Measurements from ENCODE around the gene CFAP99. TPM values are rescaled to one million over a fixed set of nuclear protein-coding genes. Genes with fewer than 3 reads are reported as not detected.

Gene CFAP99
- total RNA-seq, 1 donor from 2014 or later: not detected

DNA sequence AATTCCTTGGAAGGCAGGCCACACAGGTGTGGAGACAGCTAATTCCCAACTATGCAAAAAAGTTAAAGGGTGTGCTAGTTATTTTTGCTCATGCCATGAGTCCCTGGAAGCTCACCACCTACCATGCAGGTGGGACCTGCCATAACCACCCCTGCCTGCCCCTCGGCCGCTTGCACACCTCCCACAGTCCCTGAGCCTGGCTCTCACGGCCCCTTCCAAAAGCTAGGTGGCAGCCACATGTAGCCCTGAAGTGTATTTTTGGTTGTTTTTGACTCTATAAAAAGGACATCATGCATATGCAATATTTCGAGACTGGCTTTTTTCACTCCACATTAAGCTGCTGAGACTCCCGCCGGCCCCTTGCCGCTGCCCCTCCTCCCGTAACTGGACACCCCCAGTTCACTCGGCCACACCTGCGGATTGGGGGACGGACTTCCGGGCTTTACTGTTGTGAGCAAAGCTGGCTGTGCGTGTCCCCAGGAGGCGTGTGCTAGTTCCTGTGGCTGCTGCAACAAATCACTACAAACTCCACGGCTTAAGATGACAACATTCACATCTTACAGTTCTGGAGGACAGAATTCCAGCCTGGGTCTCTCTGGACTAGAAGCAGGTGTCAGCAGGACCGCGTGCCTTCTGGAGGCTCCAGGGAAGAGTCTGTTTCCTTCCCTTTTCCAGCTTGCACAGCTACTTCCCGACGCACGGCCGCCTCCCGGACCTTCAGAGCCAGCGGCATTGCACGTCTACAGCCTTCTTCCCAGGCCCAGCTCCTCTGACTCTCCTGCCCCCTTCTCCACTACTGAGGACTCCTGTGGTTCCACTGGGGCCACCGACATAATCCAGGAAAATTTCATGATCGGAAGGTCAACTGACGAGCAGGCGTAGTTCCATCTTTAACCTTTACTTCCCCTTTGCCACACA is 25.1 kb upstream of the CFAP99 start:
- no peak for DNase-seq (ENCODE audit: low read depth)
- H3K4me3 ChIP-seq (ENCODE audit: low read depth, low read length): peak overlapping the region; percentile 20
- no peak for TF ChIP-seq CTCF (conservative IDR thresholded peaks at IDR 0.05; ENCODE audit: low read depth, low read length)

GRCh38 chr4:2394528-2394927 is 24.2 kb upstream of the CFAP99 start:
- H3K4me3 ChIP-seq (ENCODE audit: low read depth, low read length): no peak overlapping the region
- no peak for DNase-seq (ENCODE audit: low read depth)
- no peak for TF ChIP-seq CTCF (conservative IDR thresholded peaks at IDR 0.05; ENCODE audit: low read depth, low read length)

DNA sequence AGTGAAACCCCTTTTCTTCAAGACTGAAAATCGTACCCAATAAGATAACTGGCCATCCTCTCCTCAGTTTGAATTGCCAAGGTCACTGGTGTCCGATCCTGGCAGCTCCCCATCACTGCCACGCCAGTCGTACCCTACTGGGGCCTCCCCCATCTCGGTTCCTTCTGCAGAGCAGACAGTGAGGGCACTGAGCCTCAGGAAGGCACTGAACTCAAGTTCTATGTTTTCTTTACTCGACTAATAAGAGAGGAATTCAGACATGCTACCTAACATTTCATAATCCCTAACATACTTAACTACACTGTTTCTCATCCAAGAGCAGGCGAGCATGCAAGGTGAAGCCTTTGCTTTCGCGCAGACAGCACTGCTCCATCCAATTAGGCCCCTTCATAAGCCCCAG is 23.7 kb upstream of the CFAP99 start:
- peak; percentile 12 for DNase-seq (ENCODE audit: low read depth)
- H3K4me3 ChIP-seq (ENCODE audit: low read depth, low read length): no peak overlapping the region
- TF ChIP-seq CTCF (conservative IDR thresholded peaks at IDR 0.05; ENCODE audit: low read depth, low read length): no peak

DNA sequence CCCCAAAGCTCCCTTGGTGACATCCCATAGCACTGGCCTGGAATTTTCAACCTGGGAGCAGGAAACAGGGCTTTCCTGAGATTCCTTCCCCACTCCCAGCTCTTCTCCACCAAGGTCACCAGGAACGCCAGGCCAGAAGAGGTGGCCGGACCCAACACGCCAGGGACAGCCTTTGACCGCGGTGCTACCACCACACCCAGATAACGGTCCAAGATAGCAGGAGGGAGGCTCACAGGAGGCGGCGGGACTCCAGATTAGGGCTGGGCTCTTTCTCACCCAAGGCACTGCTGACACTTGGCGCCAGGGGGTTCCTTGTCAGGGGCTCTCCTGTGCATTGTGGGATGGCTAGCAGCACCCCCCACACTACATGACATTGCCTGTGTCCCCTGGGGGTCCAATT is 23.2 kb upstream of the CFAP99 start:
- no peak for DNase-seq (ENCODE audit: low read depth)
- no peak overlapping the region for H3K4me3 ChIP-seq (ENCODE audit: low read depth, low read length)
- no peak for TF ChIP-seq CTCF (conservative IDR thresholded peaks at IDR 0.05; ENCODE audit: low read depth, low read length)

DNA sequence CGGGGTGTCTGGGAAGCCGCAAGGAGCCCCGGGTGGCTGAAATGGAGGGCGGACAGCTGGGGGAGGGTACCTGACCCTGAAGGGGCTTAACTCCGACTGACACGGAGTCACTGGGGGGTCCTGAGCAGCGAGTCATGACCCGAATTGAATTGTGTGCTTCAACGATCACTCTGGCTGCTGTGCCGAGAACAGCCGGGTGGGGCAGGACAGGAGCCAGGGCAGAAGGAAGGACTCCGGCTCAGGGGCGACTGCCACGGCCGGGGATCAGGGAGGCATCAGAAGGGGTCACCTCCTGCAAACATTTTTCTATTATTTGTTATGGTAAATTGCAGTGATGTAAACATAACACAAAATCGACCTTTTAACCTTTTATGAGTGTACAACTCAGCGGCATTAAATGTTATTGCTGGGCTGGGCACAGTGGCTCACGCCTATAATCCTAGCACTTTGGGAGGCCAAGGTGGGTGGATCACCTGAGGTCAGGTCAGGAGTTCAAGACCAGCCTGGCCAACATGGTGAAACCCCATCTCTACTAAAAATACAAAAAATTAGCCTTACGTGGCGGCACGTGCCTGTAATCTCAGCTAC is 21.9 kb upstream of the CFAP99 start:
- no peak for TF ChIP-seq CTCF (conservative IDR thresholded peaks at IDR 0.05; ENCODE audit: low read depth, low read length)
- DNase-seq (ENCODE audit: low read depth): no peak

DNA sequence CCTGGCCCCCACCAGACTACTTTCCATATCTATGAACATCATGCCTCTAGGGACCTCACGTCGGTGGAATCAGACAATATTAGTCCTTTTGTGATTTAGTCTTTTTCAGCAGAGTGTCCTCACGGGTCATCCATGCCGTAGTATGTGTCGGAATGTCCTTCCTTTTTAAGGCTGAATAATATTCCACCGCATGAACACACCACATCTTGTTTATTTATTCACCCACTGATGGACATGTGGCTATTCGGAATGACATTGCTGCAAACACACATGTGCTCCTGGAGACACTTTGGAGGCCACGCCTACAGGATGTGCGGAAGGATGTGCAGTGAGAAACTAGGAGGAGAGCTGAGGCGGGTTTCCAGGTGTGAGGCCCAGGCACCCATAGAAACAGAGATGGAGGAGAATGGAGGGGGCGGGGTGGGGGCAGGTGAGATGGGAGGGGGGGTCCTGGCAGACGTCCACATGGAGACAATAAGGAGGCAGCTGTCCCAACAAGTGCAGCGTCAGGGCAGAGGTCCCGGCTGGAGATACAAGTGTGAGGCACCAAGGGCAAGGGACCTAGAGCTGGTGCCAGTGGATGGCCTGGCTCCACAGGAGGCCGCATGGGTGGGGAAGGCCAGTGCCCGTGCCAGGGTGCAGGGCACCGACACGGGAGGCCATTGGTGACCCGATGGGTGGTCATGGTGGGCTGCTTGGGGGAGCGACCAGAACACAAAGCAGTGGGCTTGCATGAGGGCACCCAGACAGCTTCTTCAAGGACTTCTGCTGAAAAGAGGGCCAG is 21.0 kb upstream of the CFAP99 start:
- TF ChIP-seq CTCF (conservative IDR thresholded peaks at IDR 0.05; ENCODE audit: low read depth, low read length): no peak
- no peak for DNase-seq (ENCODE audit: low read depth)
- no peak overlapping the region for H3K4me3 ChIP-seq (ENCODE audit: low read depth, low read length)

More for the DNA sequence above, 21.9 kb upstream of the CFAP99 start:
- no peak overlapping the region for H3K4me3 ChIP-seq (ENCODE audit: low read depth, low read length)
